Neuronal stem cell (in vitro differentiated cells): Measurements from ENCODE around the gene OSBPL2.

Source experiments
- DNase-seq: peaks from one replicate; pipeline ENCODE4 v3.0.0-alpha.2; 2013; ENCODE audit warnings: low spot score
- H2AFZ ChIP-seq: one replicate; pipeline ENCODE4 v1.6.1; 2013; ENCODE audit warnings: mild to moderate bottlenecking, low read length, inconsistent platforms
- H2AK5ac ChIP-seq: 2 replicates; pipeline ENCODE4 v1.6.1; 2013; ENCODE audit warnings: low read depth, mild to moderate bottlenecking, inconsistent platforms, low read length, moderate library complexity, mixed read lengths
- H2BK120ac ChIP-seq: 2 replicates; pipeline ENCODE4 v1.6.1; 2013; ENCODE audit warnings: low read depth, mild to moderate bottlenecking, inconsistent platforms, low read length, moderate library complexity, mixed read lengths
- H2BK12ac ChIP-seq: one replicate; pipeline ENCODE4 v1.6.1; 2013; ENCODE audit warnings: low read length, inconsistent platforms
- H2BK15ac ChIP-seq: 2 replicates; pipeline ENCODE4 v1.6.1; 2013; ENCODE audit warnings: mild to moderate bottlenecking, low read length, inconsistent platforms, mixed read lengths
- H2BK5ac ChIP-seq: one replicate; pipeline ENCODE4 v1.6.1; 2013; ENCODE audit warnings: inconsistent platforms, mild to moderate bottlenecking, low read length, moderate library complexity
- H3K14ac ChIP-seq: one replicate; pipeline ENCODE4 v1.6.1; 2013; ENCODE audit warnings: low read length, inconsistent platforms
- H3K18ac ChIP-seq: 2 replicates; pipeline ENCODE4 v1.6.1; 2013; ENCODE audit warnings: low read length, inconsistent platforms
- H3K23ac ChIP-seq: 2 replicates; pipeline ENCODE4 v1.6.1; 2013; ENCODE audit warnings: low read depth, mild to moderate bottlenecking, mixed read lengths, low read length, inconsistent platforms; ENCODE audit not compliant: poor library complexity
- H3K27ac ChIP-seq: replicated peaks from 3 replicates; pipeline ENCODE4 v1.5.1; 2013; ENCODE audit warnings: low read length, inconsistent platforms
- H3K27me3 ChIP-seq, 3 experiments: 2 replicates each; pipeline ENCODE4 v1.6.1; 2013; ENCODE audit warnings: low read length in 3 of 3, mild to moderate bottlenecking in 2 of 3, inconsistent platforms in 1 of 3, low read depth in 1 of 3, mixed read lengths in 1 of 3, moderate library complexity in 1 of 3; ENCODE audit not compliant: control insufficient read depth in 3 of 3, insufficient read depth in 3 of 3
- H3K36me3 ChIP-seq, 2 donors: replicated peaks in 1 of 2; 2 replicates each; pipeline ENCODE4 v1.6.1; 2013; ENCODE audit warnings: low read length in 2 of 2; ENCODE audit not compliant: control insufficient read depth in 2 of 2, insufficient read depth in 2 of 2
- H3K4ac ChIP-seq: 2 replicates; pipeline ENCODE4 v1.6.1; 2013; ENCODE audit warnings: inconsistent platforms, mild to moderate bottlenecking, low read length, moderate library complexity
- H3K4me1 ChIP-seq, 2 donors: 1 replicate in 1 of 2; 2 replicates in 1 of 2; pipeline ENCODE4 v1.6.1; 2013; ENCODE audit warnings: low read length in 2 of 2, low read depth in 1 of 2; ENCODE audit not compliant: control insufficient read depth in 2 of 2, insufficient read depth in 1 of 2
- H3K4me2 ChIP-seq: one replicate; pipeline ENCODE4 v1.6.1; 2013; ENCODE audit warnings: mild to moderate bottlenecking, low read length, inconsistent platforms; ENCODE audit not compliant: insufficient read depth, poor library complexity, severe bottlenecking
- H3K4me3 ChIP-seq, 2 donors: 2 replicates each; pipeline ENCODE4 v1.5.1; 2013; ENCODE audit warnings: low read length in 2 of 2, mild to moderate bottlenecking in 2 of 2, inconsistent platforms in 1 of 2, moderate library complexity in 1 of 2
- H3K79me1 ChIP-seq: one replicate; pipeline ENCODE4 v1.6.1; 2013; ENCODE audit warnings: low read depth, mild to moderate bottlenecking, inconsistent platforms, low read length, moderate library complexity
- H3K9ac ChIP-seq: one replicate; pipeline ENCODE4 v1.6.1; 2013; ENCODE audit warnings: mild to moderate bottlenecking, low read depth, low read length, inconsistent platforms; ENCODE audit not compliant: poor library complexity
- H3K9me3 ChIP-seq, 2 donors: replicated peaks in 1 of 2; 2 replicates each; pipeline versions ENCODE3 to v1.6.1; 2013; ENCODE audit warnings: low read length in 2 of 2, mild to moderate bottlenecking in 2 of 2, inconsistent platforms in 1 of 2, low read depth in 1 of 2, mixed read lengths in 1 of 2, moderate library complexity in 1 of 2; ENCODE audit not compliant: control insufficient read depth in 2 of 2, insufficient read depth in 1 of 2
- H4K8ac ChIP-seq: one replicate; pipeline ENCODE4 v1.6.1; 2013; ENCODE audit warnings: low read depth, mild to moderate bottlenecking, inconsistent platforms, low read length, moderate library complexity
- H4K91ac ChIP-seq: one replicate; pipeline ENCODE4 v1.6.1; 2013; ENCODE audit warnings: low read length, low read depth, mild to moderate bottlenecking, inconsistent platforms; ENCODE audit not compliant: poor library complexity
- WGBS, 2 donors: extraction: QIAGEN DNeasy Blood & Tissue Kit; methylation state at CpG; one replicate each; pipeline ENCODE4 v1.1.7; 2013; ENCODE audit warnings: missing lambda C conversion rate in 2 of 2, mixed read lengths in 1 of 2; ENCODE audit not compliant: insufficient read length in 2 of 2, insufficient replicate concordance in 1 of 2; ENCODE audit errors: extremely low coverage in 2 of 2; 5-methylcytosine and 5-hydroxymethylcytosine counted together

Gene OSBPL2

GRCh38 chr20:62236200-62236599, 2.1 kb upstream of the OSBPL2 start:
- peak overlapping the region; percentile 59 for H2BK15ac ChIP-seq
- no peak overlapping the region for H3K9ac ChIP-seq
- peak overlapping the region; percentile 66 for H4K8ac ChIP-seq
- H3K79me1 ChIP-seq: peaks cover 12% of the 10 kb centered on the region
- no peaks in the 10 kb centered on the region for H3K27me3 ChIP-seq
- no peak overlapping the region for H3K23ac ChIP-seq
- no CpG with 5 or more reads among the region's 6 CpGs for WGBS, 2 donors
- H4K91ac ChIP-seq: peak overlapping the region; percentile 81
- no peak overlapping the region for H3K14ac ChIP-seq
- H3K4ac ChIP-seq: no peak overlapping the region
- H3K4me3 ChIP-seq: peak overlapping the region in 1 of 2 donors; percentile 10
- H3K9me3 ChIP-seq: no peaks in the 10 kb centered on the region
- H3K18ac ChIP-seq: peak overlapping the region; percentile 94
- H2AFZ ChIP-seq: peak overlapping the region; percentile 65
- H2BK12ac ChIP-seq: peak overlapping the region; percentile 8
- peak overlapping the region; percentile 88 for H3K27ac ChIP-seq
- H2BK120ac ChIP-seq: peak overlapping the region; percentile 67
- peak overlapping the region; percentile 97 for H2BK5ac ChIP-seq
- H3K4me2 ChIP-seq: peak overlapping the region; percentile 36
- H2AK5ac ChIP-seq: peak overlapping the region; percentile 96
- H3K36me3 ChIP-seq: peaks cover 0 to 11% of the 10 kb centered on the region in 2 donors
- no peak for DNase-seq
- peaks cover 33 to 41% of the 10 kb centered on the region in 2 donors for H3K4me1 ChIP-seq

- Histone ChIP-seq H2AFZ (peak overlapping the region; percentile 81), H3K9me3 (no peaks in the 10 kb centered on the region), H2AK5ac (peak overlapping the region; percentile 96), H3K9ac (peak overlapping the region; percentile 88), H2BK120ac (peak overlapping the region; percentile 66), H2BK12ac (peak overlapping the region; percentile 77), H3K79me1 (peaks cover 16% of the 10 kb centered on the region), H3K4ac (peak overlapping the region; percentile 19), H3K14ac (no peak overlapping the region), H4K91ac (no peak overlapping the region), H3K18ac (peak overlapping the region; percentile 98), H3K4me2 (peak overlapping the region; percentile 43), H3K23ac (no peak overlapping the region), H3K27ac (peak overlapping the region; percentile 88), H3K27me3 (no peaks in the 10 kb centered on the region), H2BK5ac (peak overlapping the region; percentile 97), H3K4me3 (peak overlapping the region in 1 of 2 donors; percentile 10), H3K4me1 (peaks cover 33 to 41% of the 10 kb centered on the region in 2 donors), H2BK15ac (peak overlapping the region; percentile 94), H4K8ac (peak overlapping the region; percentile 66), H3K36me3 (peaks cover 0 to 17% of the 10 kb centered on the region in 2 donors)
- no CpG with 5 or more reads among the region's 28 CpGs for WGBS, 2 donors
- peak; percentile 90 for DNase-seq
Measured at GRCh38 chr20:62236766-62237513, 1.4 kb upstream of the OSBPL2 start.

- no peaks in the 10 kb centered on the region for H3K27me3 ChIP-seq
- H2BK15ac ChIP-seq: peak overlapping the region; percentile 94
- no CpG with 5 or more reads among the region's 1 CpG for WGBS, 2 donors
- peak overlapping the region; percentile 66 for H2BK120ac ChIP-seq
- peak overlapping the region; percentile 88 for H2BK5ac ChIP-seq
- H3K27ac ChIP-seq: peak overlapping the region; percentile 83
- no peaks in the 10 kb centered on the region for H3K9me3 ChIP-seq
- no peak overlapping the region for H3K23ac ChIP-seq
- H3K4me3 ChIP-seq: peak overlapping the region in 1 of 2 donors; percentile 94
- H3K36me3 ChIP-seq: peaks cover 5 to 22% of the 10 kb centered on the region in 2 donors
- peaks cover 33 to 41% of the 10 kb centered on the region in 2 donors for H3K4me1 ChIP-seq
- no peak overlapping the region for H3K14ac ChIP-seq
- peak overlapping the region; percentile 81 for H2AFZ ChIP-seq
- H3K4ac ChIP-seq: no peak overlapping the region
- H3K4me2 ChIP-seq: no peak overlapping the region
- DNase-seq: no peak
- no peak overlapping the region for H2BK12ac ChIP-seq
- H3K9ac ChIP-seq: peak overlapping the region; percentile 88
- H4K8ac ChIP-seq: no peak overlapping the region
- peaks cover 19% of the 10 kb centered on the region for H3K79me1 ChIP-seq
- peak overlapping the region; percentile 98 for H3K18ac ChIP-seq
- no peak overlapping the region for H4K91ac ChIP-seq
- peak overlapping the region; percentile 96 for H2AK5ac ChIP-seq
Measured at GRCh38 chr20:62237514-62237800, 864 bp upstream of the OSBPL2 start.

DNA sequence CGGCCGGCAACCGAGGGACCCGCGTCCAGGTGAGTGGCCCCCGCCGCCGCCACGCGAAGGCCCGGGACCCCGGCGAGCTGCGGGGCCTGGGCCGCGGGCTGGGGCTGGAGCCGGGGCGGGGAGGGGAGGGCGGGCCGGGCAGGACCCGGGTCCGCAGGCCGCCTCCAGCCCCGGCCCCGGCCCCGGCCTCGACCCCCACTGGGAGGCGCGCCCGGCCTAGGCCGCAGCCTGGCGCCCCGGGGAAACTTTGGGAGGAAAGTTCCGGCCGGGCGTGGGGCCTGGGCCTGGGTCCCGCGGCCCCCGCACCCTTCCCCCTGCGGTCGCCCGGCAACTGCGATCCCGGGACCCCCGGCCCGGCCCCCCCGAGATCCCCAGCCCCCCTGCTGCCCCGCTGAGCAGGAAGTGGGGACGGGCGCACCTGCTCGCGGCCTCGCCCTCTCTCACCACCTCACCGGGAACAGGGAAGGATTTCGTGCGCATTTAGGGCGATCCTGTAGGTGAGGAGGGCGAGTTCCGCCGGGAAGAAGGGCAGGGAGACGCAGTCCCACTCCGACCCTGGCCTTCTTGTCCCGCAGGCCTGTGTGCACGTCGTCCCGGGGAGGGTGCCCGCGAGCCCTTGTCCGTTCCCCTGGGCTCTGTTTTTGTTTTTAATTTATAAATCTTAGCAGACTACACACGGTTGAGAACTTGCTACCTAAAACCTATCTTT, 402 bp downstream of the OSBPL2 start:
- Histone ChIP-seq H2BK12ac (no peak overlapping the region), H3K4me1 (peaks cover 33 to 41% of the 10 kb centered on the region in 2 donors), H3K79me1 (peaks cover 25% of the 10 kb centered on the region), H2BK5ac (peak overlapping the region; percentile 33), H3K4me3 (peak overlapping the region; percentile 90 to 94), H3K4ac (no peak overlapping the region), H3K36me3 (peaks cover 6 to 29% of the 10 kb centered on the region in 2 donors), H2BK15ac (no peak overlapping the region), H3K27me3 (no peaks in the 10 kb centered on the region), H4K8ac (no peak overlapping the region), H4K91ac (no peak overlapping the region), H3K4me2 (peak overlapping the region; percentile 63), H3K14ac (no peak overlapping the region), H3K23ac (peak overlapping the region; percentile 48), H3K27ac (no peak overlapping the region), H2AFZ (peak overlapping the region; percentile 47), H3K9ac (peak overlapping the region; percentile 97), H2AK5ac (peak overlapping the region; percentile 45), H3K18ac (peak overlapping the region; percentile 87), H2BK120ac (no peak overlapping the region), H3K9me3 (no peaks in the 10 kb centered on the region)
- no CpG with 5 or more reads among the region's 70 CpGs for WGBS, 2 donors
- DNase-seq: no peak
